NCI-H187 treated with DMSO at 0.1 percent for 48 hours (cell line): ENCODE data around the gene TMEM238.
"Not testable (repeated sequence)": the region's sequence is repeated elsewhere in the genome, so short reads cannot be mapped to it uniquely, and the experiment has no call there.

Experiments
- DNase-seq: peaks from one replicate; lab custom pipeline; 2025; lab: John Stamatoyannopoulos, UW

The TMEM238 gene, protein sequence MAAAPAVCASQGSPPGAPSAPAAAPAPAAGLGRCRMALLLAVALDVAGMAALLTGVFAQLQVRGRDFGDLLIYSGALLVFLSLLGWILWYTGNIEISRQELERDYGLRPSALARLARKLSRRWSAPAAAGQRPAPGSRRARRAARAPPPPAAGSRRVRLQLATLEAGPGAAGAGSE

DNA sequence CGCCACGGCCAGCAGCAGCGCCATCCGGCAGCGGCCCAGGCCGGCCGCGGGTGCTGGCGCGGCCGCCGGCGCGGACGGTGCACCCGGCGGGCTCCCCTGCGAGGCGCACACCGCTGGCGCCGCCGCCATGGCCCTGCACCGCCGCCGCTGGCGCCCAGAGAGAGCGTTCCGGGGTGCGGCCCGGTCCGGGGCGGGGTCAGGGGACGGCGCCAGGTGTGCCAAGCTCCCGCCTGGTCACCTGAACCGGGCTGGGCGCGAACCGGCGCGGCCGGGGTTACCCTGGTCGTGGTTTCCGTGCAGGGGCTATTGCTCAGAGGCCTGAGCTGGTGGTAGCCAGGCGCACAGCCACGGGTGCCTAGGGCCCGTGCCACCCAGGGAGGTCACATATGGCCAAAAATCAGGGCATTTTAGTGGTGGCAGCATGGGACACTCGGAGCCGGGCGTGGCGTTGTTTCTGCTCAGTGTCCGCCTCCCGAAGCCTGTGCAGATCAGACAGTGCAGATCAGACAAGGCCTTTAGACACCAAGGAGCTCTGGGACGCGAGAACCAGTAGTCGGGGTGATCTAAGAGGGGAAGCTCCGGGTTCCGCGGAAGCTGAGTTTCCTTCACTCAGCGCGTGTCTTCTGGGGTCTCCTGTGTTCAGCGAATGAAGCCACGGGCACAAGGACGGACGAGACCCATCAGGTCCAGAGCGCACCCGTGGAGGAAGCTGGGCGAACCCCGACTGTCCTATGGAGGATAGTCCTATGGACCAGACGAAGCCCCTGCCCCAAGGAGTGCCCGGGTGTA, at the start of gene TMEM238:
Gene TMEM238 (minus strand): TSS at position 162 of the 789 bp plus-strand sequence. CDS start 33 bp downstream, at position 129.
- no peak for DNase-seq

DNA sequence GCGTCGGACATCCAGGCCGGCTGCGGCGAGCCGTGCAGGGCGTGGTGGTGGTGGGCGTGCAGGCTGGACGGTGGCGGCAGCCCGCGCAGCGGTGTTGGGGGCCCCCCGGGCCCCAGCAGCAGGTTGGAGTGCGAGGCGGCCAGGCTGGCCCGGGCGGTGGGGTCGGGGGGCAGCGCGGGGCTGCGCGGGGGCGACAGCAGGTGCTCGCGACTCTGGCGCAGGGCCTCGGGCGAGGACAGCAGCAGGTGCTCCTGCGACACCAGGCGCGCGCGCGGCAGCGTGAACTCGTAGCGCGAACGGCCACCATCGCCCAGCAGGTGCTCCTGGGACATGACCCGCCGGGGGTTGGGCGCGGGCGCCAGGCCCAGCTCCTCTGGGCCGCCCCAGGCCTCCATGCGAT, 49.2 kb upstream of the TMEM238 start:
- DNase-seq = no peak

DNA sequence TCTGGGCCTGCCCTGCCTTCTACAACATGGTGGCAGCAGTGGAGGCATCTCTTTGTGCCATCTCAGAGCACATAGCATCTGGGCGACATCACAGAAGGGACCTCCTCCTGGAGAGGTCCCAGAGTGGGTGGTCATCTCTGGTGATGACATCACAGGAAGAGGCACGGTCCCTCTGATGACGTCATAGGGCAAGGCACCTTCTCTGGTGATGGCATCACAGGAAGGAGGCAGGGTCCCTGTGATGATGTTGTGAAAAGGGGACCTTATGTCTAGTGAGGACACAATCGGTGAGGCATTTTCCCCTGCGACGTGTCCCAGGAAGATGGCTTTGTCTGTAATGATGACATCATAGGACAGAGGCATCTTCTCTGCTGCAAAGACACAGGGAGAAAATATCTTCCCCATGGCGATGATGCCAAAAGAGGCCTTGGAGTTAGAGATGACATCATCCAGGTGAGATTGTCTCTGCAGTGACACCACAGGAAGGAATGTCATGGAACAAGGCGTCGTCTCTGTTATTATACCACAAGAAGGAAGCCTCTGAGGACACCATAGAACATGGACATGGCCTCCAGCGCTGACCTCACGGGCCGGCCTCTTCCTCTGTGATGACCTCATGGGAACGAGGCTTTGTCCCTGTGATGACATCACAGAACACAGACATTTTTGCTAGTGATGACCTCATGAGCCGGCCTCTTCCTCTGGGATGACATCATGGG, 48.3 kb upstream of the TMEM238 start:
- no peak for DNase-seq

DNA sequence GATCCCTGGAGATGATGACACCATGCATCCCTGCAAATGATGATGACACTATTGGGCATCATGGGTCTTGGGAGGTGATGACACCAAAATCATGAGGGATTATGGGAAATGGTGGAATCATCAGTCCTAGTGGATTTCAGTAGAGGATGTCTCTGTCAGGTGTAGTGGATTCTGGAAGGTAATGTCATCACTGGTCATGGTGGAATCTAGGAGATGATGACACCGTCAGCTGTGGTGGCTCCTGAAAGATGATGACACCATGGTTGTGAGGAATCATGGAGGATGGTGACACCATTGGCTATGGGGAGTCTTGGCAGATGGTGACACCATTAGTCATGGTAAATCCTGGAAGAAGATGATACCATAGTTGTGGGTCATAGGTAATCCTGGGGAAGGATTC, 47.1 kb upstream of the TMEM238 start:
- DNase-seq = no peak

DNA sequence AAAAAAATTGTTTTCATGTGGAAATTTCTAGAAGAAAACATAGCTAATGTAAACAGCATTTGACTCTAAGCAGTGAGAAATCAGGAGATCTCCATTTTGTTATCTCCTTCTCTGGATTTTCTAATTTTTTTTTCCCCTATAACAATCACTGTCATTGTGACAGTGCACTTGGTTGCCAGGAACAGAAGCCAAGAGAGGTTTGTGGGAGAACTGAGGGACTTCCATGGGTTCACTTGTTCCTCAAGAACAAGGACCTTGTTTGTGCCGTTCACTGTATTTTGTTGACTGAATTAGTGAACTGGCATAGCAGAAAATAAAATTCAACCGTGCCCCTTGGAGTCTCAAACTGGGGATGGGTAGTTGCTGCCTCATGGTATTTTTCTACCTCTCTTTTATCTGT, 42.0 kb upstream of the TMEM238 start:
- DNase-seq = no peak

DNA sequence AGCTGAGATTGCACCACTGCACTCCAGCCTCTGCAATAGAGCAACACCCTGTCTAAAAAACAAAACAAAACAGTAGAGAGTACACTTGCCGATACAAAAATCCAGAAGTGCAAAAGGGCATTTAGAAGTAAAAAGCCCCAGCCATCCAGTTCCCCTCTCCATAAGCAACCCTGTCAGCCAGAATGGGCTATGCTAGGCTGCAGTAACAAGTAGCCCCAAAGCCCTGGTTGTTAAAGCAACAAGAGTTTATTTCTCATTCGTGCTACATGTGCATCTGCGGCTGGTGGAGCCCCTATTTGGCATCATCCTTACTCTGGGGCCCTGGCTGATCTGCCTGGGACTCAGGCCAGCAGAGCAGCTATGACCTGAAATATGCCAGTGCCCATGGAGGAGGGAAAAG, 40.4 kb upstream of the TMEM238 start:
- no peak for DNase-seq

DNA sequence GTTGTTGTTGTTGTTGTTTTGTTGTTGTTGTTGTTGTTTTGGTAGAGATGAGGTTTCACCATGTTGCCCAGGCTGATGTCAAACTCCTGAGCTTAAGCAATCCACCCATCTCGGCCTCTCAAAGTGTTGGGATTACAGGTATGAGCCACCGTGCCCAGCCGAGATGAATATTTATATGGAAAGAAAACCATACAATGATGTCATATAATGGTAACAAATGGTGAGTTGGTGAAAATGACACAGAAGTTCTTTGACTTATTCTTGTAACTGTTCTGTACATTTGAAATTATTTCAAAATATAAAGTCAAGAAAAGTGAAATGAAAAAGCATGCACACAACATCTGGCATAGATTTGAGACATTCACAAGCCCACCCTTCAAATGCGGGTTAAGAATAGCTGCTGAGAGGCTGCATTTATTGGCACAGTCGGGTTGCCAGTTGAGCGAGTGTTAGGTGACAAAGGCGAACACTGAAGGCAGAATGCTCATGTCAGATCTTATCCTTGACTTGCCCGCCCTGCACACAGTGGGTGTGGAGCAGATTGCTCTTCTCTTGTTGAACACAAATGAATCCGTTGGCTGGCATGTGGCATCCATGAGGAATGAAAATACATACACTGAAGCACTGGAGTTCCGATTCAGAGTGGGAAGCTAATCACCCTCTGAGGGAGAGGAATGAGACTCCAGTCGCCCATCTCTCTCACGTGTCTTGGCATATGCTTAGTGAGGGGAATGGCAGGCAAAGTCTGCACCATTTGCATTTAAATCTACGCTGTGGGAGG, 39.3 kb upstream of the TMEM238 start:
- no peak for DNase-seq

DNA sequence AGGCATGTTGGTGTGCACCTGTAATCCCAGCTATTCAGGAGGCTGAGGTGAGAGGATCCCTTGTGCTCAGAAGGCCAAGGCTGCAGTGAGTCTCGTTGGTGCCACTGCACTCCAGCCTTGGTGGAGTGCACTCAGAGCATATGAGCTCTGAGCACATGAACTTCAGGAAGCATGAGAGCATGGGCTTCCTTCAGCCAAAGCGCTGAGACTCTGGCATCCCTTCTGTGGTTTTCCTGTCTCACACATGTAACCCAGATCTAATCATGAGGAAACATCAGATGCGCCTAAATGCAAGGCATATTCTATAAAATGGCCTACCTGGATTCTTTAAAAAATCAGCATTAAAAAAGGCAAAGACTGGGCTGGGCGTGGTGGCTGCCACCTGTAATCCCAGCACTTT, 37.2 kb upstream of the TMEM238 start:
- DNase-seq = not testable (repeated sequence)

DNA sequence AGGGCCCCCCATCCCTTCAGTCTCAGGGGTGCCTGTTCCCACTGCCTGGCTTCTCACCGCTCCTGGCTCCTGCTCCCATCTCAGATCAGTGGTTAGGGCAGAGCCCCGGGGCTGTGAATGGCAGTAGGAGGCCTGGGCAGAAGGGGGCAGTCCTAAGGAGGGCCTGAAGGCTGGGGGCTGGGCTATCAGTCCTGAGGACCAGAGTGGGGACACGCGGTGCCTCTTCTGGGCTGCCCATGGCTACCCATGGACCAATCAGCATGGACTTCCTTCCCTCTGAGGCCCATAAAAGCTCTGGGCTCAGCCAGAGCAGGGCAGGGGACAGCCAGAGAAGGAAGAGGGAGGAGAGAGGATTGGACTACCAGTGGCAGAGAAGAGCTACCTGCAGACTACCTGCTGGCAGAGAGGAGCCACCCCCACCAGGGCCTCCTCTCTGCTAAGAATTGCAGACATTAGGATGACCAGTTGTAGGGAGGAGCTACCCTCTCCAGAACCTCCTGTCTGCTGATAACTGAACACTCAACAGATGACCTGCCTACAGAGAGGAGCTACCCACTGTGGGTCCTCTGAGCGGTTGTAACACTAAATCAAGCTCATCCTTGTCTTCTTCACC, 35.6 kb upstream of the TMEM238 start:
- no peak for DNase-seq

DNA sequence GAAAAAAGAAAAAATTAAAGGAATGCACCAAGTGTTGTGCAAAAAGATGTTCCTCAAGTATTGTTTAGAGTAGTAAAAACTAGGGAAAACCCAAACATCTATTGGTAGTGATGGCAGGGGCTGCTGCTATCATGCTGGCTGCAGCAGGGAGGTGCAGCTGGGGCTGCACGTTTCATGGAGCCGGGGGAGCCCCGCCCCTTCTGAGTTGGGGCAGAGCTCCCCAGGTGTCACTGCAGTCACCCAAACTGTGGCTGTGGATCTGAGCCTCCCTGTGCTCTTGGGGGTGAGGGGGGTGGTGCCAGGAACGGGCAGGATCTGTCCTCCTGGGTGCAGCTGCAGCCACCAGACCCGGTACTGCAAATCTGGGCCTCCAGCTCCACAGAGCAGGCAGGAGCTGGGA, 35.0 kb upstream of the TMEM238 start:
- no peak for DNase-seq

DNA sequence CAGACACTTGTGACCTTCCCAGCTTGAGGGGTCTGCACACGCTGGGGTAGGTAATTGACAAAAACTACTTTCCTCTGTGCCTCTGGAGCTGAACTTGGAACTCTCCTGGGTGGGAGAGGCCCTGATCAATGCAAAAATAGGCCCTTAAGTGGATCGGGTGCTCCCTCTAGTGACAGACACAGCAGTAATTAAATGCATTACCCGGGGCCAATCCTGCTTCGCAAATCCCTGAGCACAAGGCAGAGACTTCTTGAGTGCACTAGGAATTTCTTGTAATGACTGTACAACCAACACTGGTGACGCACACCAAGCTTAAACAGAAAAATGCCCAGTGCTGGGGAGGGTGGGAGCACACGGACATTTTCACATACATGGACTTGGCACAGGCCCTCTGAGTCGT, 34.1 kb upstream of the TMEM238 start:
- DNase-seq = no peak

DNA sequence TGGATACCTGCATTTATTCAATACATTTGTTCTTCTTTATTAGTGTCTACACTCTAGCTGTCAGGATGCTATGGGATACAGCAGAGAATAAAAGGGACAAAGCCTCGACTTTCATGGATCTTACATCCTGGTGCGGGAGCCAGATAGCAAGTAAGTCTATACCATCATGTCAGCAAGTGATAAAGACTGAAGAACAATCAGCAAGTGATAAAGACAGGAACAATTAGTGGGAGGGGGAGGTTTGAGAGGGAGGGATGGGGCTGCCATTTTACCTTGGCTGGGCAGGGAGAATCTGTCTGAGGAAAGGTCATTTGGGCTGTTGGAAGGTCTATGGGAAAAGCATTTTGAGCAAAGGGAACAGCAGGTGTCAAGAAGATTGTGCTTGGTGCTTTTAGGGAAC, 26.1 kb upstream of the TMEM238 start:
- no peak for DNase-seq

DNA sequence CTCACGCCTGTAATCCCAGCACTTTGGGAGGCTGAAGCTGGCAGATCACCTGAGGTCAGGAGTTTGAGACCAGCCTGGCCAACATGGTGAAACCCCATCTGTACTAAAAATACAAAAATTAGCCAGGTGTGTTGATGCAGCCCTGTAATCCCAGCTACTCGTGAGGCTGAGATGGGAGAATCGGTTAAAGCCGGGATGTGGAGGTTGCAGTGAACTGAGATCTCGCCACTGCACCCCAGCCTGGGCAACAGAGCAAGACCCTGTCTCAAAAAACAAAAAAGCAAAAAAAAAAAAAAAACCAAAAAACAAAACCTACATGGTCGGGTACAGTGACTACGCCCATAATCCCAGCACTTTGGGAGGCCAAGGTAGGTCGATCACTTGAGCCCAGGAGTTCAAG, 25.1 kb upstream of the TMEM238 start:
- not testable (repeated sequence) for DNase-seq

DNA sequence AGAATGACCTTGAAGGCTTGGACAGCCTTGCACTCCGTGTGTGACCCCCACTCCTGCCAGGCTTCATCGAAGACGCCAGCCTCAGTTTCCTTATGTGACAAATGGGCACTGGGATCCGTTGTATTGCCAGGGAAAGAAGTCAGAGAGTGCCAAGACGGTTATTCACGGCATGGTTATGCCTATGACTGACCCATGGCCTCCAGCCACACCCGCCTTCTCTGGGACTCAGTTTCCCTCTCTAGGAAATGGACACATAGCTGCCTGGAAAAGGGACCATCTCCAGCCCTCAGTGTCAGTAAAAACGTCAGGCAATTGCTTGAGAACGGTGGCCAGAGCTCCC, 24.4 kb upstream of the TMEM238 start:
- no peak for DNase-seq

DNA sequence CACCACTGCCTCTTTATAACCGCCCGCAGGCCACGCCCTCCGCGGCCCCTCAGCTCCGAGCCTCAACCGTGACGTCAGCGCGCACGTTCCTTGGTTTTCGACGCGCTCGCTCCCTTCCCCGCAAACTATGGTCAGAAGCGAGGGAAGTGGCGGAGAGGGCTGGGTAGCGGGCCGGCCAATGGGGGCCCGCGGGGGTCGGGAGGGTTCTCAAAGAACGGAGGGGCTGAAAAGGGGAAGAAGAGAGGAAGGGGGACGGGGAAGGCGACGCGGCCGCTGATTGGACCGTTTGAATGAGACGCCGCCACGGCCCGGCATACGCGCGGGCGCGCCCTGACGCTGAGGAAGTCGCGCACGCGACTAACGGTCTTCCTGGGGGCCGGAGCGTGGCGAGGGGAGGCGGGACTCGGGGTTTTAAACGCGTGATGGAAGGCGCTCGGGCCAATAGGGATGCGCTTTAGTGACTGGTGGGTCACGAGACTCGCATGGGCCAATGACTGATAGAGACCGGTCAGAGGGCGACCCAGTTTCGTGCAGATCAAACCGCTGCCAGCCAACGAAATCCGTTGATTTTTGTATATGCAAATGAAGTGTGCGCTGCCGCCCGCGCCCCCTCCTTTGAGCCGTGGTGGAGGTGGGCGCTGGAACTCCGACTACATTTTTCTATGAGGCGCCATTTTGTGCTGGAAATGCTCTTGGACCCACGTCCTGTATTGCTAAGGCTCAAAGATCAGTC, 23.9 kb upstream of the TMEM238 start:
- peak; percentile 97 for DNase-seq

DNA sequence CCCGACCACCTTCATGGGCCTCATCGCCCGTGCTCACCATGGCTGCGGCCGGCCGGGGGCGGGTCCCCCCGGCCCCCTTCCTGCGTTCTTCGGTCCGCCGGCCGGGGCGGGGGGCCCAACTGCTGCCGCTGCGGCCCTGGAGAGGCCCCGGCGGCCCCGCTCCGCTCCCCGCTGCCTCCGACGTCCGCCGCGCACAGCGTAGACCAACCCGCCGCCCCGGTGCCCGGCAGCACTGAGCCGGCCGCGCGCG, 23.4 kb upstream of the TMEM238 start, which contains the start of gene UBE2S:
Gene UBE2S (minus strand): TSS at position 239 of the 250 bp plus-strand sequence. CDS start 199 bp downstream, at position 40.
- not testable (repeated sequence) for DNase-seq

DNA sequence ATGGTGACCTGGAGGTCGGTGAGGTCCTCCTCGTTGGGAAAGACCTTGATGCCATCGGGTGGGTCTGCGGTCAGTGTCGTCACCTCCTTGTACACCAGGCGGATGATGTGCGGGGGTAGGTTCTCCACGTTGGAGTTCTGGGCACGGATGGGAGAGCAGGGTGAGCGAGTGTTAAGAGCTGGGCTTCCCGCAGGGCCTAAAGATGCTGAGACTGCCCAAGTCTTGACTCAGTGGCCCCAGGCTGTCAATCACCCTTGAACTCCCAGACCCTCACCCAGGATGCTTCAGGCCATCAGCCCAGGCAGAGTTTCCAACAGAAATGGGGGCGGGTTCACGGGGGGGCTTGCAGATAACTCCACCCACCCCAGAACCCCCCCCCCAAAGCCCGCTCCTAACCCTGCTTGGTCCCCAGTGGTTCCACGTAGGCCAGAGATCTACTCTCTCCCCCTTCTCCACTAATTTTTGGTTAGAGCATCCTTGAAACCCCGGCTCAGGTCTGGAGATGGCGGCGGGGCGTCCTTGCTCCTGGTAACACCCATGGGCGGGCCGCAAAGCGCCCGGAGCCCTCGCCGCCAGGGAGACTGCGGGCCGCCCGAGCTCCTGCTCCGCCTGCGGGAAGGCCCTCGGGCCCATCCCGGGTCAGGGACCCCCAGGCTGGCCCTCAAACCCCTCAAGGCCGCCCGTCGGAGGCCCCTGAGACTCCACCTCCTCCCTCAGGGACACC, 22.9 kb upstream of the TMEM238 start:
- no peak for DNase-seq

DNA sequence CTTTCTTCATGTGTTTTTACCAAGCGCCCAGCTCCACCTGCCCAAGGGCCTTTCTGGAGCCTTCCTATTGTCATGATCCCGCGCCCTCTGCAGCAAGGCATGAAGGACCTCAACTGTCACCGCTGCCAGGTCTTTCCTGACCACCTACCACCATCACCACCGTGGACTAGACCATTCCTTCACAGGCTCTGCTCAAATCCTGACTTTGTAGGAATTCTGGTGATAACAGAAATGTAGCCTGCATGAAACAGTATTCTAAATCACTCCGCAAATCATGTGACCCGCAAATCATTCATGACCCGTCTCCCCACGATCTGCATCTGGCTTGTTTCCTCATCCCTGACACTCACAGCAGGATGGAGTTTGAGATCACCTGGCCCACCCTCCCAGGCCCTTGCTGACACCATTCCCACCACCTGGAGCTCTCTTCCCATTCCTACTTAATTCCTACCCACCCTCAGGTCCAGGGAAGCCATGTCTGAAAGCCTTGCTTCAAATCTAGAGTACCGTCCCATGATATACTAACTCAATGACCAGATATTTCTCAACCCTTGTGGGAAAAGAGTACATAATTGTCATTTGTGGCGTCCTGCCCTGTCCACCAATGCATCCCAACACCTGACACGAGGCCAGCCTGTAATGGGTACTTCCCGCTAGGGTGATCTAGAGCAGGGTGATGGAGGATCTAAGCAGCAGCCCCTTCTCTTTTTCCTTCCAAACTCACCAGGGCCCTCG, 22.2 kb upstream of the TMEM238 start:
- no peak for DNase-seq

DNA sequence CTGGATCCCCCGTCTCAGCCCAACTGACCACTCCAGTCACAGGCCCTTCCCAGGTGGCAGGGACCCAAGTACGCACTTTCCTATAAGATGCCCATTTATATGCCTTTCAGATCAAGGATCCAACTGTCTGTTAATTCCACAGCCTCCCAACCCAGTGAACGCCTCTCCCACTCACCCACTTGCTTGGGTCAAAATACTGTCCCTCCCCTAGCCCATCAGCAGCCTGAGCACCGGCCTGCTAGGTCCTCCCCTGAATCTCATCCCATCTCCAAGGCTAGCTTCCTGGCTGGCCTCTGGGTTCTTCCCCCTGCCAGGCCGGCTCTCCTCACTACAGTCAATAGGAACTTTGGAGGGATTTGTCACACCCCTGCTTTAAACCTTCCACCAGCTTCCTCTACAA, 21.5 kb upstream of the TMEM238 start:
- DNase-seq = no peak

DNA sequence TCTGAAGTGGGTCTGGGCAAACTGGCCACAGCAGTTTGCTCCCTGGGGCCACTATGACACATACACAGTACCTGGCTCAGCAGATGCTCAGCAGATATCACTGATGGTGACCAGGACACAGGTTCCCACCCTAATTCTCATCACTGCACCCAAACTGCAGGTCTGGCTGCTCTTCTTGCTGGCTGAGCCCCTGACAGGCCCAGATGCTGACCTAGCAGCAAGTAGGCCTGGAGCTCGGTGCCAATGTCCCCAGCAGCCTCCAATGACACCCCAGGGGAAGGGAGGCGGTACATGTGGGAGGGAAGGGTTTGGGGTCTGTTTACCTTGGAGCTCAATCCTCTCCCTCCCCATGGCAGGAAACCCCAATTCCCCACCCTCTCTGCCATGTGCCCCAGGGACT, 18.4 kb upstream of the TMEM238 start:
- no peak for DNase-seq
